ENCODE data around the gene DAB2IP. TPM values are rescaled to one million over a fixed set of nuclear protein-coding genes. Genes with fewer than 3 reads are reported as not detected.

The DAB2IP gene
- total RNA-seq, 1 experiment from 2014 or later: 46.7 TPM

DNA sequence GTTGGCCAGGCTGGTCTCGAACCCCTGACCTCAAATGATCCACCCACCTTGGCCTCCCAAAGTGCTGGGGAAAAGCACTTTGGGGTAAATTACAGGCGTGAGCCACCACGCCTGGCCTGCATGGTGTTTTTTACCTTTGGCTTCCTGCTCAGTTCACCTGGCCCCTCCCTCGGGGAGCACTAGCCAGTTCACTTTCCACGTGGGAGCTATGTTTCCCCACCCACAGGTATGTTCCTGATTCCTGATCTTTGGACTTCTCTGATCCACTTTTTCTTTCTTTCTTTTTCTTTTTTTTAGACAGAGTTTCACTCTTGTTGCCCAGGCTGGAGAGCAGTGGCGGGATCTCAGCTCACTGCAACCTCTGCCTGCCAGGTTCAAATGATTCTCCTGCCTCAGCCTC is 15.8 kb downstream of the DAB2IP start:
- H3K27me3 ChIP-seq (ENCODE audit: insufficient read depth, low read depth): no peaks in the 10 kb centered on the region

DNA sequence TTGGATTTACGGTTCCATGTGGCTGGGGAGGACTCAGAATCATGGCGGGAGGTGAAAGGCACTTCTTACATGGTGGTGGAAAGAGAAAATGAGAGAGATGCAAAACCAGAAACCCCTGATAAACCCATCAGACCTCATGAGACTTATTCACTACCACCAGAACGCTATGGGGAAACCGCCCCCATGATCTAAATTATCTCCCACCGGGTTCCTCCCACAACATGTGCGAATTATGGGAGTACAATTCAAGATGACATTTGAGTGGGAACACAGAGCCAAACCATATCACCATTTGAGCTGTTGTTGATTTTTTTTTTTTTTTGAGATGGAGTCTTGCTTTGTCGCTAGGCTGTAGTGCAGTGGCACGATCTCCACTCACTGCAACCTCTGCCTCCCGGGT is 16.5 kb downstream of the DAB2IP start:
- Histone ChIP-seq H2AFZ (no peak overlapping the region), H3F3A (ENCODE audit: insufficient read depth, low read depth) (no peaks in the 10 kb centered on the region; the same call in 1 of the 2 replicates), H3K4me1 (replicated peaks; ENCODE audit: insufficient read depth) (no peaks in the 10 kb centered on the region), H3K9me3 (ENCODE audit: insufficient read depth, low read depth) (no peaks in the 10 kb centered on the region), H3K36me3 (ENCODE audit: low read depth) (no peaks in the 10 kb centered on the region), H3K79me2 (ENCODE audit: low read depth) (no peaks in the 10 kb centered on the region), H3K4me3 (no peak overlapping the region), H4K20me1 (ENCODE audit: insufficient read depth) (no peaks in the 10 kb centered on the region; the same call in 1 of the 2 replicates), H3K27me3 (ENCODE audit: insufficient read depth, low read depth) (no peaks in the 10 kb centered on the region), H3K27ac (no peak overlapping the region), H3K9me2 (ENCODE audit: insufficient read depth) (no peaks in the 10 kb centered on the region), H3K4me2 (no peak overlapping the region)
- intact Hi-C loops (cut with micrococcal nuclease; ENCODE audit: unreplicated experiment): no loop called here
- POLR2A ChIA-PET (ENCODE audit: unreplicated experiment): no interaction called here
- no TSS peak for BruUV-seq (replicated peaks)
- CTCF ChIA-PET: interaction anchor here (0.6 kb wide), 1 partner anchor 9 kb away, joined by 3 read pairs; no protein-coding TSS in a partner anchor
- DNase-seq: no peak
- TF ChIP-seq EZH2 (IDR thresholded peaks at IDR 0.05; ENCODE audit: low read depth): no peak
- TF ChIP-seq, protein P1, sequence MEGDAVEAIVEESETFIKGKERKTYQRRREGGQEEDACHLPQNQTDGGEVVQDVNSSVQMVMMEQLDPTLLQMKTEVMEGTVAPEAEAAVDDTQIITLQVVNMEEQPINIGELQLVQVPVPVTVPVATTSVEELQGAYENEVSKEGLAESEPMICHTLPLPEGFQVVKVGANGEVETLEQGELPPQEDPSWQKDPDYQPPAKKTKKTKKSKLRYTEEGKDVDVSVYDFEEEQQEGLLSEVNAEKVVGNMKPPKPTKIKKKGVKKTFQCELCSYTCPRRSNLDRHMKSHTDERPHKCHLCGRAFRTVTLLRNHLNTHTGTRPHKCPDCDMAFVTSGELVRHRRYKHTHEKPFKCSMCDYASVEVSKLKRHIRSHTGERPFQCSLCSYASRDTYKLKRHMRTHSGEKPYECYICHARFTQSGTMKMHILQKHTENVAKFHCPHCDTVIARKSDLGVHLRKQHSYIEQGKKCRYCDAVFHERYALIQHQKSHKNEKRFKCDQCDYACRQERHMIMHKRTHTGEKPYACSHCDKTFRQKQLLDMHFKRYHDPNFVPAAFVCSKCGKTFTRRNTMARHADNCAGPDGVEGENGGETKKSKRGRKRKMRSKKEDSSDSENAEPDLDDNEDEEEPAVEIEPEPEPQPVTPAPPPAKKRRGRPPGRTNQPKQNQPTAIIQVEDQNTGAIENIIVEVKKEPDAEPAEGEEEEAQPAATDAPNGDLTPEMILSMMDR (conservative IDR thresholded peaks at IDR 0.05): no peak

More for the DNA sequence above, 15.8 kb downstream of the DAB2IP start:
- BruUV-seq (replicated peaks): no TSS peak
- Histone ChIP-seq H3K4me1 (replicated peaks; ENCODE audit: insufficient read depth) (no peaks in the 10 kb centered on the region), H3F3A (ENCODE audit: insufficient read depth, low read depth) (no peaks in the 10 kb centered on the region; the same call in 1 of the 2 replicates), H3K36me3 (ENCODE audit: low read depth) (no peaks in the 10 kb centered on the region), H3K9me2 (ENCODE audit: insufficient read depth) (no peaks in the 10 kb centered on the region), H3K27ac (no peak overlapping the region), H3K4me2 (no peak overlapping the region), H3K79me2 (ENCODE audit: low read depth) (no peaks in the 10 kb centered on the region), H3K4me3 (no peak overlapping the region), H4K20me1 (ENCODE audit: insufficient read depth) (no peaks in the 10 kb centered on the region; the same call in 1 of the 2 replicates), H2AFZ (no peak overlapping the region), H3K9me3 (ENCODE audit: insufficient read depth, low read depth) (no peaks in the 10 kb centered on the region)
- POLR2A ChIA-PET (ENCODE audit: unreplicated experiment): no interaction called here
- intact Hi-C loops (cut with micrococcal nuclease; ENCODE audit: unreplicated experiment): no loop called here
- TF ChIP-seq EZH2 (IDR thresholded peaks at IDR 0.05; ENCODE audit: low read depth): no peak
- TF ChIP-seq, protein P1 (conservative IDR thresholded peaks at IDR 0.05): no peak
- CTCF ChIA-PET: no interaction called here
- no peak for DNase-seq

DNA sequence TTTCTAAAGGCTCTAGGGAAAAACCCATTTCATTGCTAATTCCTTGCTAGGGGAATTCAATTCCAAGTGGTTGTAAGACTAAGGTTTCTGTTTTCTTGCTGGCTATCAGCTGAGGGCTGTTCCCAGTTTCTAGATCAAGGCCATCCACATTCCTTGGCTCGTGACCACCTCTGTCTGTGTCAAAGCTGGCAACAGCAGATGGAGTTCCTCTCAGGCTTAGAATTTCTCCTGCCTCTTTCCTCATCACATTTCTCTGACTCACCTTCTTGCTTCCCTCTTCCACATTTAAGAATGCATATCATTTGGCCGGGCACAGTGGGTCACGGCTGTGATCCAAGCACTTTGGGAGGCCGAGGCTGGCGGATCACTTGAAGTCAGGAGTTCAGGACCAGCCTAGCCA is 19.0 kb downstream of the DAB2IP start:
- no TSS peak for BruUV-seq (replicated peaks)
- Histone ChIP-seq H3K4me2 (no peak overlapping the region), H3K27me3 (ENCODE audit: insufficient read depth, low read depth) (no peaks in the 10 kb centered on the region), H3F3A (ENCODE audit: insufficient read depth, low read depth) (no peaks in the 10 kb centered on the region; the same call in 1 of the 2 replicates), H3K79me2 (ENCODE audit: low read depth) (no peaks in the 10 kb centered on the region), H3K4me3 (no peak overlapping the region), H3K9me3 (ENCODE audit: insufficient read depth, low read depth) (no peaks in the 10 kb centered on the region), H4K20me1 (ENCODE audit: insufficient read depth) (no peaks in the 10 kb centered on the region), H3K27ac (no peak overlapping the region), H3K9me2 (ENCODE audit: insufficient read depth) (no peaks in the 10 kb centered on the region), H3K4me1 (replicated peaks; ENCODE audit: insufficient read depth) (no peaks in the 10 kb centered on the region), H2AFZ (no peak overlapping the region), H3K36me3 (ENCODE audit: low read depth) (no peaks in the 10 kb centered on the region)
- intact Hi-C loops (cut with micrococcal nuclease; ENCODE audit: unreplicated experiment): no loop called here
- POLR2A ChIA-PET (ENCODE audit: unreplicated experiment): no interaction called here
- CTCF ChIA-PET: no interaction called here
- DNase-seq: peak in 1 of 2 experiments; percentile 39
- TF ChIP-seq, protein P1 (conservative IDR thresholded peaks at IDR 0.05): no peak
- no peak for TF ChIP-seq EZH2 (IDR thresholded peaks at IDR 0.05; ENCODE audit: low read depth)

Measured in PC-9 (cell line).